Kidney capillary endothelial cell (primary cell): ENCODE measurements around the gene B4GALT7.
A peak's percentile ranks its signal among the peaks of the same experiment; 100 is the strongest.
"Not testable (repeated sequence)": the region's sequence is repeated elsewhere in the genome, so short reads cannot be mapped to it uniquely, and the experiment has no call there.

Source experiments
- DNase-seq: peaks from one replicate; pipeline ENCODE4 v3.0.0-alpha.2; 2018; ENCODE audit warnings: low spot score

The B4GALT7 gene, protein sequence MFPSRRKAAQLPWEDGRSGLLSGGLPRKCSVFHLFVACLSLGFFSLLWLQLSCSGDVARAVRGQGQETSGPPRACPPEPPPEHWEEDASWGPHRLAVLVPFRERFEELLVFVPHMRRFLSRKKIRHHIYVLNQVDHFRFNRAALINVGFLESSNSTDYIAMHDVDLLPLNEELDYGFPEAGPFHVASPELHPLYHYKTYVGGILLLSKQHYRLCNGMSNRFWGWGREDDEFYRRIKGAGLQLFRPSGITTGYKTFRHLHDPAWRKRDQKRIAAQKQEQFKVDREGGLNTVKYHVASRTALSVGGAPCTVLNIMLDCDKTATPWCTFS

DNA sequence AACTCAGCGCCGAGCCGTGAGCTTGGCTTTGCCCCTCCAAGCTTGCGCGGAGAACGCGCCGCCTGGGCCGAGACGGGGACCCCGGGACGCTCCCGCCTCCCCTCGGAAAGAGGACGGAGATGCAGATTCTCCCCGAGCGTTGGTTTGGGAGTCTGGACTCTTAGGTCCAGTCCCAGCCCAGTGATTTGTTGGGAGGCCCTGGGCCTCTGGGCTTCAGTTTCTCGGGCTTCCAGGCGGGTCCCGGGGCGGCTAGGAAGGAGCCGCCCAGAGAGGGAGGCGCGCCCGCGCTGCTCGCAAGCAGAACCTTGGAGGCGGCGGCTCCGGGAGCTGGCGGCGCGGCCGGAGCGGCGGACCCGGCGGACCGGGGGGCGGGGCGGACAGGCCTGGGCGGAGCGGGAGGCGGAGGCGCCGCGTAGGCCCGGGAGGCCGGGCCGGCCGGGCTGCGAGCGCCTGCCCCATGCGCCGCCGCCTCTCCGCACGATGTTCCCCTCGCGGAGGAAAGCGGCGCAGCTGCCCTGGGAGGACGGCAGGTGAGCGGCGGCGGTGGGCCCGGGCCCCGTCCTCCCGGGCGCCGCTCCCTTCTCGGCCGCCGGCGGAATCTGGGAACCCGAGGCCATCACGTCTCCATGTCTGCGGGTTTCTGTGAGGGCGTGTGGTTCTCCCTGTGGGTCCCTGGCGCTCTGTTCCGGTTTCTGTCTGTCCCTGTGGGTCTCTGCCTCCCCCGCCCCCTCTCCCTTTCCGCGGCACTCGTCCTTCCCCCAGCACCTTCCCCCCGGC lies at the start of gene B4GALT7:
B4GALT7 (plus strand) TSS at position 402 of the 777 bp plus-strand sequence; CDS start at position 481, 79 bp downstream.
- peak; percentile 66 for DNase-seq

DNA sequence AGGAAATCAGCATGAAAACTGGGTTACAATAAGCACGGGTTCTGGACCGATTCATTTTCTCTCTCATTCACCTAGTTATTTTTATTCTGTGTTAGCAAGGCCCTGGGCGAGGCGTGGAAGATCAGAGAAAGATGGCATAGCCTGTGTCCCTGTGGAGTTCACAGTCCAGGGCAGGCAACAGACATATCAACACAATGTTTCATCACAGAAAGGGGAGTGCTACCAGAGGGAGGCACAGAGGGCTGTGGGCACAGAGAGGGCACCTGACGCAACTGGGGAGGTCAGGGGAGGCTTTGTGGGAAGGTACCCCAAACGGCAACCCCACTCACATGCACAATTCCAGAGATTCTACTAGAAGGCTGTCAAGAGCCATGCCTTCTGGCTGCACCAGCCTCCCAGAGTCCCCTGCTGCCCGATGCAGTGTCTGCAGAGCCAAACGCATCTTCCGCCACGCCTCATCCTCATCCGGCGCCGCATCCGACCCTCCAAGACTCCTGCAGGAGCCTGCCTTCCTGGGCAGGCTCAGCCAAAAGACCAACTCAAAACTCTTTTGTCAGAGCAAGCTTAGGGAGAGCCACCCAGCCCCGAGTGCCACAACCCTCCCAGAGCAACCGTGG lies 47.0 kb upstream of the B4GALT7 start:
- peak; percentile 48 for DNase-seq

GRCh38 chr5:177553671-177554429 lies 46.1 kb upstream of the B4GALT7 start:
- peak; percentile 21 for DNase-seq

DNA sequence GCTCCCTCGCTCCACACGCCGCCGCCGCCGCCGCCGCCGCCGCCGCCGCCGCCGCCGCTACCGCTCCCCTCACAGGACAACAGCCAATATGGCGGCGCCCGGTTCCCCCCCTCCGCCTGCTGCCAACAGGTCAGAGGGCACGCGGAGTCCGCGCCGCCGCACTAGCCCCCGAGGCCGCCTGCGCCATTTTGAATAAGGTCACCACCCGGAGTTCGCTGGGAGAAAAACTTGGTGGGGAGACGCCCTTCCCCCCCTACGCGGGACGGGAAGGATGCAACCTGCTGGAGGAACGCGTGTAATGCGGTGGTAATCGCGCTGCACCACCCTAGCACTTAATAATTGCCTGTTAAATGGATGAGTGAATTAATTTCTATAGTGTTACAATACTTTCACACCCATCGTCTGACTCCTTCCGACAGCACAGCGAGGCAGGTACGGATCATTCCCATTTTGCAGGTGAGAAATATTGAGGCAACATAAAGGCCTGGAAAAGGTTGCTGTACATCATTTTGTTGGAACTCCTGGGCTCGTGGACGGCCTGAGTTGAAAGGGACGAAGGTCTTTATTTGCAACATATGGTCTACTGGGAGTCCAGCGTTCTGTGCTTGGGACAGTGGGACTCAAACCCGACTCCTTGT lies 45.3 kb upstream of the B4GALT7 start, which contains the start of gene FAM193B:
FAM193B (minus strand) TSS at position 90 of the 638 bp plus-strand sequence. CDS start 105 bp downstream, outside the sequence.
- peak; percentile 88 for DNase-seq

DNA sequence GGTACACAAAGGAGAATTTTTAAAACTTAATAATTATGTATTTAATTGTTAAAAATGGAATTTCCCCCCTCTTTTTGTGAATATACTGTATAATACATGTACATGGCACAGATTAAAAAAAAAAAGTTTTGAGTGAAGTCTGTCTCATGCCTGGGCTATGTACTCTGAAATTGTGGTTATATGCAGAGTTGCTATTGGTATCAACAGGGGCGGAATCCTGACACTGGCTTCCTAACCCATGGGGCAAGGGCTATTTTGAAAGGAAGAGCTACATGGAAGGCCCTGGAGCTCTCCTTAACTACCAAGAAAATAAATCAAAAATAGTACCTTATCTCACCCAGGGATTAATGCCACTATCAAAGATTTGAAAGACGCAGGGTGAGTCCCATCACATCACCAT lies 44.7 kb upstream of the B4GALT7 start:
- DNase-seq: no peak

DNA sequence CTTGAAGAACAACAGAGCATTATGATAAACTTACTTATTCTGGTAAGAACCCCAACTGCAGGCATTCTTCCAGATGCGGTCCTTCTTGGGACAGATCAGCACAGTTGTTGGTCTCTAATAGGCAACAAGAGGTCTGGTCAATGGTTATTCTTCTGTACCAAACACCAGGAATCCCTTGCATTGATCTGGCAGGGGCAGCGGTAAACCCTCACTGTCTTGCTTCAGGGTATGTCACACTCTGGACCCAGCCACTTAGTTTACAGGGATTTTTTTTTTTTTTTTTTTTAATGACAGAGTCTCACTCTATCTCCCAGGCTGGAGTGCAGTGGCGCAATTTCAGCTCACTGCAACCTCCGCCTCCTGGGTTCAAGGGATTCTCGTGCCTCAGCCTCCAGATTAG lies 44.3 kb upstream of the B4GALT7 start:
- no peak for DNase-seq

DNA sequence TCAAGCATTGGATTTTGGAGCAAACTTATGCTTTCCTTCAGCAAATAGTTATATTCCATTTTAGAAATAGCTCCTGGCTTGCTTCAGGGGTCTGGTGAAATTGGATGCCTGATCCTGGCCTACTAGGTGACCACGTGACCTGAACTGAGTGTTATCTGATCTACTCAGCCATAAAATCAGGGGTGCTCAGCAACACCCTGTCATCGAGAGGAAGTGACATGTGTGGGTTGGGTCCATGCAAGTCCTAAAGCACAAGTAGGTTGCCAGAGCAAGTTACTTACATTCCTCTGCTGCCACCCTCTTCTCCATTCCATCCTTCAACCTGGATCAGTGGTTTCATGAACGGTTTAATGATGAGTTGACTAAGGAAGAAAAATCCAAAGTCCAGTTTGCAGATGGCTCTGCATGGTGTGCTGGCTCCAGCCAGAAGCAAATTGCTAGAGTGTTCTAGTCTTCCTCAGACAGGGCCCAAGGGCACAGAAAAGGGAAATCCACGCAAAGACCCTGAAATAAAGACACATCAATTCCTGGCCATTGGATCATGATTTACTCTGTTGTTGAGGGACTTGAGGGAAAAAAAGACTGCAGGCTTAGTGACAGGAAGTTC lies 42.8 kb upstream of the B4GALT7 start:
- no peak for DNase-seq

GRCh38 chr5:177557796-177558195 lies 42.1 kb upstream of the B4GALT7 start:
- DNase-seq: no peak

- DNase-seq: not testable (repeated sequence)
Observed at GRCh38 chr5:177559446-177559941, 40.4 kb upstream of the B4GALT7 start.

DNA sequence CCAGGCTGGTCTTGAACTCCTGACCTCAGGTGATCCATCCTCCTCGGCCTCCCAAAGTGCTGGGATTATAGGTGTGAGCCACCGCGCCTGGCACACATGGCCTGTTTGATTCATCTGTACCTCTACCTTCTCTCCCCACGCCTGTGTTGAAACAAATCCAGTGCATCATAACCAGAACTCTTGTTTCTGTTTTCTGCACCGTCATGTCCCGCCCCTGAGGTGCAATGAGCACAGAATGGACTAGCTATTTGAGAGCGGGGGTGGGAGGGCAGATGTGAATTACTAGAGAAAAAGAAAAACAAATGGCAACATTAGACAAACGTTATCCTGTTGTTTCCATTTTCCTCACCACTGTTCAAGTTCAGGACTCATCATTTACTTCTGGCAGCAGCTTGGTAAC lies 34.9 kb upstream of the B4GALT7 start:
- no peak for DNase-seq

- DNase-seq: no peak
Observed at GRCh38 chr5:177568326-177568725, 31.6 kb upstream of the B4GALT7 start.

- DNase-seq: no peak
Observed at GRCh38 chr5:177569894-177570293, 30.0 kb upstream of the B4GALT7 start.

DNA sequence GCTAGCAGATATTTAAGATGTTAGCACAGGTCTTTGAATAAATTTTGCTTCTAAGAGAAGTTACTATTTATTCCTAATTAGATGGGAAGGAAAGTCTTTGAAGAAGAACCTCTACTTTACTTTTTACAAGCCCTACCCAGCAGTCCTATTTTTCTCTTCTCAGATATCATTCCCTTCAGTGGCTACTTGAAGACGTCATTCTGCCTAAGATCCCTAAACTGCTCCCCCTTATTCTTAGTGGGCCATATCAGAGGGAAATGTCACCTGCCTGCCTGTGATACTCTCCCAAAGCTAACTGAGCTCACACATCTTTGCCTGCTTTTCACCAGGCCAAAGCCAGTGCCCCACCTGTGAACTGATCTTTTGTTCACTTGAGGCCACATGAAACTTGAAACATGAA lies 24.4 kb upstream of the B4GALT7 start:
- DNase-seq: no peak

DNA sequence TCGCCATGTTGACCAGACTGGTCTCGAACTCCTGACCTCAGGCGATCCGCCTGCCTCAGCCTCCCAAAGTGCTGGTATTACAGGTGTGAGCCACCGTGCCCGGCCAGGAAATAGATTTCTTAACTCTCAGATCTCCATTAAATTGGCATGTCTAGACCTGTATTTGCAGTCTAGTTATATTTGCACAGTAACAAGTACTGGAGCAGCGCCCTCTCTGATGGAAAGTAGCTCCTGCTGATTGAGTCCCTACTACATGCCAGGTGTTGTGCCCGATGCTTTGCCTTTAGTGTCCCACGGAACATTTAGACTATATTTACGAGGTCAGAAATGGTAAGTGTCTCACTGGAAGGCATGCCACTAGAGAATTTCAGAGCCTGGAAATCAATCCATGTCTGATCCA lies 23.8 kb upstream of the B4GALT7 start:
- DNase-seq: no peak

DNA sequence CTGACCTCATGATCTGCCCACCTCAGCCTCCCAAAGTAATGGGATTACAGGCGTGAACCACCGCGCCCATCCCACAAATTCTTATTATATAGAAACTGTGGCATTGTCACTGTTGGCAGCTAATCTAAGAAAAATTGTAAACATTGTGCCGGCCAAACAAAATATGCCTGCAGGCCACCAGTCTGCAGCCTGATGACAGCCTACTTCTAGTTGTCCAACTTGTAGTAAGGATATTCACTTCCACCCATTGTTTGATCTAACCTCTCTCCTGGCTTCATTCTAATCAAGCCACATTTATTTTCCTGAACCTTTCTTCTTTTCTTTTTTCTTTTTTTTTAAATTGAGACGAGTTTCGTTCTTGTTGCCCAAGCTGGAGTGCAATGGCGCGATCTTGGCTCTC lies 21.6 kb upstream of the B4GALT7 start:
- no peak for DNase-seq

- DNase-seq: no peak
Observed at GRCh38 chr5:177588413-177588909, 11.5 kb upstream of the B4GALT7 start.

DNA sequence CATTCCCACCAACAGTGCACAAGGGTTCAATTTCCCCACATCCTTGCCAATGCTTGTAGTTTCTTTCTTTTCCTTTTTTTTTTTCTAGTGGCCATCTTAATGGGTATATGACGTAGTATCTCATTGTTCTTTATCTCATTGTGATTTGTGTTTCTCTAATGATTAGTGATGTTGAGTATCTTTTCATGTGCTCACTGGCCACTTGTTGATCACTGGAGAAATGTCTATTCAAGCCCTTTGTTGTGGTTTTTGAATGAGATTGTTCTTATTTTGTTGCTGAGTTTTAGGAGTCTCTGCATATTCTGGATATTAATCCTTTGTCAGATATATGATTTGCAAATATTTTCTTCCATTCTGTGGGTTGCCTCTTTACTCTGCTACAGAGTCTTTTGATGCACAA lies 9.5 kb upstream of the B4GALT7 start:
- no peak for DNase-seq

GRCh38 chr5:177591690-177592009 lies 8.3 kb upstream of the B4GALT7 start:
- DNase-seq: no peak

- peak; percentile 77 for DNase-seq
Observed at GRCh38 chr5:177592010-177592834, 7.7 kb upstream of the B4GALT7 start, which contains the start of gene TMED9. TMED9 (plus strand) TSS chr5:177592203; CDS start chr5:177592215, 12 bp downstream.

- no peak for DNase-seq
Observed at GRCh38 chr5:177592905-177593304, 7.0 kb upstream of the B4GALT7 start.
